Choroid plexus epithelial cell (primary cell): ENCODE data around the gene WARS2.

Source experiments
- DNase-seq: peaks from one replicate; pipeline ENCODE4 v3.0.0-alpha.2; 2010; ENCODE audit warnings: low read depth
- H3K4me3 ChIP-seq: 2 replicates; pipeline ENCODE4 v1.5.1; 2011; ENCODE audit warnings: low read depth, mild to moderate bottlenecking, control low read depth, low read length, moderate library complexity
- TF ChIP-seq, protein P1 (sequence below): conservative IDR thresholded peaks from 2 replicates; pipeline ENCODE4 v1.5.1; 2011; ENCODE audit warnings: low read depth, mild to moderate bottlenecking, control low read depth, inconsistent platforms, low read length, moderate library complexity

WARS2 gene

DNA sequence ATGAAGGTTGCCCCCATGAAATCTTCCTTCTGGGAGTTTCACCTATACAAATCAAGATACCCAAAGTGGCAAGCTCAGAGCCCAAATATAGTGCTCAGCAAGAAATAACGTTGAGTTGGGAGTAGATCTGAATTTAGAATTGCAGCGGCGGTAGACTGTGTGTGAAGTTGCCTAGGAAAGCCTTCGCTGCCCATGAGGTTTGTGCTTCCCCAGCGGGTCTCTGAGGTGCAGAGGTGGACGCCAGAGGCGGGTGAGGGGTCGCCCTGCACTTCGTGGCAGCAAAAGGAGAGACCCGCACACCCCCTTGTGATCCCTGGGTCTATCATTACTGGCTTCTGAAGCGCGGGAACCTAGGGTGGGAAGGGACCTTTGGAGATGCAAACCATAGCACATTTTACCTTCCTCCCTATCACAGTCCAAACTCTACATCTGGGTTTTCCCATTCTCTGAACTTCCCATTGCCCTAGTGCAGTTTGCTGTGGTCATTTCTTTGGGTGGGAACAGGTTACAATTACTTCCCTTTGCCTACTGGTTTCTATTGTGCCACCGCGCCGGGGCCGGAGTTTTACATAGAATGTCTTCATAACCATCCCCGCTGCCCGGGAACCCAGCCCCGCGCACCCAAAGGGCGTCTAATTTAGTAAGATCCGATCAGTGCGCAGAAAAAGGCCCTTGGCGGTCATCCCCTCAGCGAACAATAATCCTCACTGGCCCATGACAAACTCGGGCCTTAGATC, 157.5 kb downstream of the WARS2 start:
- no peak for DNase-seq
- TF ChIP-seq, protein P1, sequence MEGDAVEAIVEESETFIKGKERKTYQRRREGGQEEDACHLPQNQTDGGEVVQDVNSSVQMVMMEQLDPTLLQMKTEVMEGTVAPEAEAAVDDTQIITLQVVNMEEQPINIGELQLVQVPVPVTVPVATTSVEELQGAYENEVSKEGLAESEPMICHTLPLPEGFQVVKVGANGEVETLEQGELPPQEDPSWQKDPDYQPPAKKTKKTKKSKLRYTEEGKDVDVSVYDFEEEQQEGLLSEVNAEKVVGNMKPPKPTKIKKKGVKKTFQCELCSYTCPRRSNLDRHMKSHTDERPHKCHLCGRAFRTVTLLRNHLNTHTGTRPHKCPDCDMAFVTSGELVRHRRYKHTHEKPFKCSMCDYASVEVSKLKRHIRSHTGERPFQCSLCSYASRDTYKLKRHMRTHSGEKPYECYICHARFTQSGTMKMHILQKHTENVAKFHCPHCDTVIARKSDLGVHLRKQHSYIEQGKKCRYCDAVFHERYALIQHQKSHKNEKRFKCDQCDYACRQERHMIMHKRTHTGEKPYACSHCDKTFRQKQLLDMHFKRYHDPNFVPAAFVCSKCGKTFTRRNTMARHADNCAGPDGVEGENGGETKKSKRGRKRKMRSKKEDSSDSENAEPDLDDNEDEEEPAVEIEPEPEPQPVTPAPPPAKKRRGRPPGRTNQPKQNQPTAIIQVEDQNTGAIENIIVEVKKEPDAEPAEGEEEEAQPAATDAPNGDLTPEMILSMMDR = no peak
- H3K4me3 ChIP-seq = no peak overlapping the region

DNA sequence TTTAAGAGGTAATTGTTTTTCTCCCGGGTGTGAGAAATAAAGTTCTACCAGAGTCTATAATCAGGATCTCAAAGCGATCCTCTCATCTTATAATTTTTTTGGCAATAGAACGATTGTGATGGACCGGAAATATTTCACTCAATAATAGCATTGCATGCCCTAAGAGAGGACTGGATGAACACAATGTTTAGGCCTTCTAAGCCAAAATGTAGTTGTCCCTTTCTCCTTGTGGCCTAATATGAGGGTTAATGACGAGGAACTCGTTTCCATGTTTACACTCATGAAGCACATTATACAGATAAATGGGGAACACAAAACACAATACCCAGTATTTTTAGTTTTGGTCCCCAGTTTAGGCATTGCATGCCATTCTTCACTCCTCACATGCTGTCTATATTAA, 158.2 kb downstream of the WARS2 start:
- no peak overlapping the region for H3K4me3 ChIP-seq
- TF ChIP-seq, protein P1 = no peak
- no peak for DNase-seq

DNA sequence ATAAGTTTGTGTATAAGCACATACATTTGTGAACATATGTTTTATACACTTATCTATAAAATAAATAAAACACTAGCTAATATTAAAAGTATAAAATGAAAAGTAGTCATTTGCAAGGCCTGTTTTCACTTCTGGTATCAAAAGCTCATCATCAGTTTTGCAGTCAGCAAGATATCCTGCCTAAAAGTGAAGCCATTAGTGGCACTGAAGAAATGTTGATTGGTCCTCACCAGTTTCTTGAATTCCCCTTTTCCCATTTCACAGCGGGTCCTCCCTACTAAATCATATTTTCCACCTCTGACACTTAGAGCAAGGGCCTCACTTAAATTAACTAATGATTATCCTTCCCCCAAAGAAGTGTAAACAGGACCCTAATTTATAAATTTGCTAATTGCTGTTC, 159.0 kb downstream of the WARS2 start:
- DNase-seq = no peak
- peak overlapping the region; percentile 3 for H3K4me3 ChIP-seq
- TF ChIP-seq, protein P1 = no peak
